Dermis blood vessel endothelial cell (primary cell): ENCODE results near the gene ZSWIM6. TPM values are rescaled to one million over a fixed set of nuclear protein-coding genes. Genes with fewer than 3 reads are reported as not detected.
A peak's percentile ranks its signal among the peaks of the same experiment; 100 is the strongest.
"Not testable (repeated sequence)": the region's sequence is repeated elsewhere in the genome, so short reads cannot be mapped to it uniquely, and the experiment has no call there.

Experiments used
- DNase-seq: peaks from one replicate; pipeline ENCODE4 v3.0.0; 2010
- total RNA-seq: library from RNA; depleted of rRNA; stranded (reverse); fragments of >200 nt; gene quantifications from 2 replicates; pipeline ENCODE4 v1.2.3, GENCODE V29; 2014

ZSWIM6 gene
- total RNA-seq, 1 donor from 2014 or later: 9.4 TPM

DNA sequence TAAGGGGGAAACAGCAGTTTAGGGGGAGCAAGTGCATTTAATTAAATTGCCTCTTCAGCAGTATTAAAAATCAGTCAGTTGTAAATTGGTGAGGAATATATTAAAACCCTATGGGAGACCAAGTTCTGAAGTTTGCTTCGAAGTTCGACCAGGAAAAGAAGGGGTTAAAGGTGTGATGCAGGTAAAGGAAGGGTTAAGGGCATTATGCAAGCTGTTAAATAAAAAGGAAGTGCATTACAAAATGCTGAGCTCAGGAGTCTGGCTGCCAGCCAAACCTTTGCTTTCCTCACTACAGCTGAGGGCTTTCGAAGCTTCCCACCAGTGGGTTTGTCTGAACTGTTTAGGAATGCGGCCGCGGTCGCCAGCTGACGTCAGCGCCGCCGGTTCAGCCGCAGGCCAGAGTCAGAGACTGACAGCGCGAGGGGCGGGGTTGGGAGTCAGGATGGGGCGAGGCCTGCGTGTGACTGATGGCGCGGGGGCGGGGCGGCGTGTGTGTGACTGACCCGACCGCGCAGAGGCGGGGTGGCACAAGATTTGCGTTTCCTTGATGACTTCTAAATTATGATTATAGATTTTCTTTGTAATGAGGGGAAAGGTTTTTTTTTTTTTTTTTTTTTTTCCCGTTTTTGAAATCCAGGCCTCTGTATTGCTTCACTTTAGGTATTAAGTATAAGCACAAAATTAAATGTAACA is 76.6 kb downstream of the ZSWIM6 start:
- peak; percentile 100 for DNase-seq

GRCh38 chr5:61409568-61409967 is 77.5 kb downstream of the ZSWIM6 start:
- peak; percentile 78 for DNase-seq

DNA sequence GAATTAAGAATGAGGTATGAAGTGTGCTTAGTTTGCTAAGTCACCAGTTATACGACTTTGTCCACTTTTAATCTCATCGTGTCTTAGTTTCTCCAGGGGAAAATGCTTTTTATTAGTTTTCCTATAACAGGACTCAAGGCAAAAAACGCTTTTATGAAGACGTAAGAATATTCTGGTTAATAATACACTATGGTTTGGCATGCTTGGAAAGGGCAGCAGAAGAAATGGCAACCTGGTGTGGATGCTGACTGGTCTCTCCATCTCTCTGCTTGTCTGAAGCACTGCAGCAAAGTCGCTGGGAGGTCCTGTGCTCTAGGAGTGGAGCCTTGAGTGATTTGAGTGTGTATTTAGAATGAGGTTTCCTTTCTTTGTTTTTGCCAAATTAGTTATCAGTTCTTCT is 78.8 kb downstream of the ZSWIM6 start:
- DNase-seq: no peak

- DNase-seq: no peak
Measured at GRCh38 chr5:61412361-61412760, 80.3 kb downstream of the ZSWIM6 start.

GRCh38 chr5:61413205-61413604 is 81.1 kb downstream of the ZSWIM6 start:
- not testable (repeated sequence) for DNase-seq

DNA sequence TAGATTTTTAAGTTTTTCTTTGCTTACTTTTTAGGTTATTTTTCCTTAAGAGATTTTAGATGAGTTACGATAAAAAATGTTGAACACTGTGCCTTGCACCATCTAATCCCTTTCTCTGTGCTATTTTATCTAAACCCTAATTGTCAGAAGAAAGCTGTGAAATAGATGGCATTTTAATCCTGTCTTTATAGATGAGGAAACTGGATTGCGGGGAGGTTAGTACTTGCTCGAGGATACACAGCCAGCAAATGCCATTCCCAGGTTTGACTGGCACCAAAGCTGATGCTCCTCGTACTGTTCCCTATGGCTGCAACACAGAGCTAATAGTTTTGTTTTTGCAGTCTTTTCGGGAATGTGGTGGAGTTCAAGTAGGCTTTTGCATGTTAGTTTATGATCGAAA is 82.7 kb downstream of the ZSWIM6 start:
- no peak for DNase-seq

- no peak for DNase-seq
Measured at GRCh38 chr5:61416010-61416409, 84.0 kb downstream of the ZSWIM6 start.

GRCh38 chr5:61416420-61416819 is 84.4 kb downstream of the ZSWIM6 start:
- no peak for DNase-seq

- no peak for DNase-seq
Measured at GRCh38 chr5:61417340-61417739, 85.3 kb downstream of the ZSWIM6 start.

DNA sequence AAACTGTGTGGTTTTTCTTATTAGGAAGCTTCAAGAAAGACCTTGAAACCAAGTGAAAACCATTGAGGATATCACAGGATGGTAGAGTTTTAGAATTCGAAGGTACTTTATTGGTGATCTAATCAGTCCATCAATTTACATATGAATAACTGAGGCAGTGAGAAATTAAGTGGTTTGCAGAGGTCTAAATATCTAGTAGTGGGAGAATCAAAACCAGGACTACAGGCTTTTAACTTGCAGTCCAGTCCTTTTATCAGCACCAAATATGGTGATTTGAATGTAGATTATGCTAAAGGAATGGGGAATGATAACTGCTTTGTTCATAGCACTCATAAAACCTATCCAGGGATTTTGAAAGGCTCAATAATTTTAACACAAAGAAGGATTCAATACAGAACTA is 85.8 kb downstream of the ZSWIM6 start:
- no peak for DNase-seq

DNA sequence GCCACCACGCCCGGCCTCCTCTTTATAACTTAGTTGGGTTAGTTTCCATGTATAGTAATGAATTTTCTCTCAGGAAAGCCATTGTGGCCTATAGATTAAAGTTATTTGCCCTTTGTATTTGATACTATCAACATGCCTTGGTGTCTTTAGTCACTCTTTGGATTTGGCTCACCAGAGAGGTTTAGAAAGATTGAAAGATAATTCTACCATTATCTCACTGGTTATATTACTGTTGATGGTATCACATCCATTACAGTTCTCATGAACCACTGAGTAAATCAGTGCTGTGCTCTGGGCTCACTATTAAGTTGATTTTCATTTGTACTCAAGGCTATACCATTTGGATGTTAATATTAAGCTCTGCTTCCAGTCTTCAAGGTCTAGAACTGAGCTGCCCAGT is 87.0 kb downstream of the ZSWIM6 start:
- DNase-seq: no peak

DNA sequence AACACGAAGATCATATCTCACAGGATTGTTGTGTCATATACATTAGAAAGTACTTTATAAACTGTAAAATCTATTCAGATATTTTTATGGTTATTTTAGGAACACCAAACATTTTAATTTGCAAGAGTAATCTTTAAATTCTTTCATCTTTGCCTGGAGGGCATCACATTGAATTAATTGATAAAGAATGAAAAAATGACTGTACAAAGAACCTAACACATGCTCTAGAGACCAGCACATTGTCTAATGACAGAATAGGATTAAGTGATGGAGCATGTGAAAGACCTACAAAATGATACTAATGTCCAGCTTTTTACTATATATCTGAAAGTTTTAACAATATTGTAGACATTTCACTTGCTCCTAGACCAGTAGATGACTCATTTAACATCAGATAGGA is 88.0 kb downstream of the ZSWIM6 start:
- DNase-seq: no peak

DNA sequence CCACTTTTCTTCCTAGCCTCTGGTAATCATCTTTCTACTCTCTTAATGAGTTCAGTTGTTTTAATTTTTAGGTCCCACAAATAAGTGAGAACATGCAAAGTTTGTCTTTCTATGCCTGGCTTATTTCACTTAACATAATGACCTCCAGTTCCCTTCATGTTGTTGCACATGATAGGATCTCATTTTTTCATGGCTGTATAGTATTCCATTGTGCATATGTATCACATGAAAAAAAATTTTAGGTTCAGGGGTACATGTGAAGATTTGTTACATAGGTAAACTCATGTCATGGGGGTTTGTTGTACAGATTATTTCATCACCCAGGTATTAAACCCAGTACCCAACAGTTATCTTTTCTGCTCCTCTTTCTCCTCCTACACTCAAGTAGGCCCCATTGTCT is 89.2 kb downstream of the ZSWIM6 start:
- not testable (repeated sequence) for DNase-seq

GRCh38 chr5:61423487-61424145 is 91.6 kb downstream of the ZSWIM6 start:
- DNase-seq: no peak

GRCh38 chr5:61425918-61426317 is 93.9 kb downstream of the ZSWIM6 start:
- no peak for DNase-seq

- no peak for DNase-seq
Measured at GRCh38 chr5:61429906-61430305, 97.8 kb downstream of the ZSWIM6 start.

GRCh38 chr5:61431923-61432620 is 100.0 kb downstream of the ZSWIM6 start:
- DNase-seq: no peak

DNA sequence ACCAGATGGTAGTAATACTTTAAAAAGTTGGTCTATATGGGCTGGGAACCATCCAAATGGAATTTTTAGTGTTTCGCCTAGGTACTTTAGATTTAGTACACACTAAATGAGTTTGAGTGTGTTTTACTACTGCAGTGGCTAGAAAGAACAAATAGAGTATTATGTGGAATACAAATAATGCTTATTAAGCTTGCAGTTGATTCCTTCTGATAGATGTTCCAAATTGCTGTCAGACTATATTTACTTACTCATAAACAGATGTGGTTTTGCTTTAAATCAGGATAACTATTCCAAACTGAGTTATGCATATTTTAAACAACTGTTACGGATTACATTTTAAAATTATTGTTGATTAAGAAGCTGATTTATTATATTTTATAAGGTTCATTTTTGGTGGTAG is 103.3 kb downstream of the ZSWIM6 start:
- no peak for DNase-seq

GRCh38 chr5:61438298-61438970 is 106.4 kb downstream of the ZSWIM6 start:
- no peak for DNase-seq

DNA sequence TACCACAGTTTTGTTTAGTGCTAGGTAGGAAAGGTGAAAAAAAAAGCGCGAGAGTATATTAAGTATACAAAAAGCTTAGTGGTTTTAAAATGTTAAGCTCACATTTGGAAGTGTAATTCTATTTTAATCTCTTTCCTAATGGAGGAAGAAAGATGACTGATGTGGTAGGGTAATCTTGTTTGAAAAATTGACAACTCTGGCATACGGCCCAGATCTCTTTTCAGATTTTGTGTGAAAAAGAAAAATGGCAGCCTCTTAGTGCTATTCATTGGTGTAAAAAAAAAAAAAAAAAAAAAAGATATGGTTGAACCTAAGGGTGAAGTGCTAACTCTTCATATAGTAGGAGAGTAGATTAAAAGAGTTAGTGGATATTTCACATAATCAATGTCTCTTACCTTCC is 108.0 kb downstream of the ZSWIM6 start:
- no peak for DNase-seq

DNA sequence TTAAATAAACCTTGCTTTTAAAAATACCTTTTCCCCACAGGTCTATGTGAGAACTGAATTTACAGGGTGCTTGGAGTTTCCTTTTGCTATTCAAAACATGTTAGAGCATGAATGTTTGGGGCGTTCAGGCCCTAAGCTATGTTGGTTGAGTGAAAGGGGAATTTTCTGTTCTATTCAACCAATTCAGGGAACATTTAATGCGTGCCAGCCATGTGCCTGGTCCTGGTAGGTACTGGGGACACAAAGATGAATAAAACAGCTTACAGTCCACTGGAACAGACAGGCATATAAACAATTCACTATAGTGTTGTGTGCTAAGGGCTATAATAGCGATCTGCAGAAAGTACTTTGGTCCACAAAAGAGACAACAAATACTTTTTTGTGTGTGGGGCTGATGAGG is 108.5 kb downstream of the ZSWIM6 start:
- no peak for DNase-seq

DNA sequence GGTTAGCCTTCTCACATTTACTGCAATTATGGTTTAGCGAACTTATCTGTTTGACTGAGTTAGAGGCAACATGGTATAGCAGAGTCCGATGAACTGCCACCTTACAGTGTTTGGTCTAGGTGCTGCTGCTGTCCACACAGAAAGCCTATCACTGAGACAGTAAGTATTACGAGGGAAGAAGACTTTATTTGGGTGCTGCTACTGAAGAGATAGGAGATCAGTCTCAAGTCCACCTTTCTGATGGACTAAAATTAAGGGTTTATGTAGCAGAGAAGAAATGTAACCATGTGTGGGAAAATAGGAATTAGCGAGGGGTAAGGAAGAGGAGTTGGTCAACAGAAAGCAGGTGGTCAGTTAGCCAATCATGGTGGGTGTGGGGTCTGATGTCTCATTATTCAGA is 109.7 kb downstream of the ZSWIM6 start:
- DNase-seq: no peak

DNA sequence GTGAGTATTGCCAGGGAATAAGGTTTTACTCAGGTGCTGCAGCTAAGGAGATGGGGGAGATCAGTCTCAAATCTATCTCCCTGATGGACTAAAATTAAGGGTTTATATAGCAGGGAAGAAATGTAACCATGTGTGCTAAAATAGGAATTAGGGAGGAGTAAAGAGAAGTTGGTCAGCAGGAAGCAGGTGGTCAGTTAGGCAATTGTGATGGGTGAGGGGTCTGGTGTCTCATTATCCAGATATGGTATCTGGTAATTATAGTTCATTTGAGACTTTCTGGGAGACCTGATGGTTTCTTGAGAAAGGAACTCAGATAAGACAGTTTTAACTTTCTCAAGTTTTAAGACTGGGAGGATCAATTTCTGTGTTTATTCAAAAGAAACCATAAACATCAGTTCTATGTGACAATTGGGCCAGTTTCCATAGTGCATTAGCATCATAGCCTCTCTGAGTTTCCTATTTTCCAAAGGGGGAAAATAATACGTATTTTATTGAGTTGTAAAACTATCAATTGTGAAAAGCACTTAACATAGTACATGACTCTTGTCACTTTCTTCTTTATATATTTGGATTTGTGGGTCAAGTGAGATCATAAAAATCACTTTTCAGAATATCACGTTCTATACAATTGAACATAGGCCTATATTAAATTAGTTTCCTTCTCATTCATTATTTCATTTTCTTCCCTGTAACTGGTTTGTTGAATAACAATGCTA is 115.9 kb downstream of the ZSWIM6 start:
- no peak for DNase-seq
